Common myeloid progenitor, CD34-positive (primary cell): ENCODE data around the gene PPM1A.

Experiments
- CTCF ChIA-PET: fragments of 350-600 bp; sonication (Branson Sonifier 250); formaldehyde crosslinking; loops from one replicate; lab custom pipeline; 2021; ENCODE audit warnings: antibody characterized with exemption; lab: Charles Lee
- POLR2A ChIA-PET: fragments of 350-600 bp; sonication (Branson Sonifier 250); formaldehyde crosslinking; loops from one replicate; lab custom pipeline; 2021; ENCODE audit warnings: antibody characterized with exemption; lab: Charles Lee
- DNase-seq, 3 donors: peaks; one replicate each; pipeline versions ENCODE4 v3.0.0 to v3.0.0-alpha.2; 2013
- H3K27ac ChIP-seq, 2 experiments: 1 replicate in 1 of 2; 2 replicates in 1 of 2; pipeline ENCODE4 v1.7.0; 2013; ENCODE audit warnings: inconsistent platforms in 2 of 2, low read length in 2 of 2, mild to moderate bottlenecking in 2 of 2, low read depth in 1 of 2, moderate library complexity in 1 of 2; ENCODE audit not compliant: severe bottlenecking in 2 of 2, insufficient read depth in 1 of 2, poor library complexity in 1 of 2
- H3K27me3 ChIP-seq, 5 experiments: replicated peaks in 2 of 5; 1 replicate in 3 of 5; 2 replicates in 2 of 5; pipeline versions ENCODE4 v1.6.1 to v1.7.0; 2013; ENCODE audit warnings: low read length in 4 of 5, mild to moderate bottlenecking in 2 of 5, moderate library complexity in 2 of 5, inconsistent platforms in 1 of 5; ENCODE audit not compliant: insufficient read depth in 5 of 5, control insufficient read depth in 4 of 5
- H3K36me3 ChIP-seq, 4 experiments: 1 replicate in 2 of 4; 2 replicates in 2 of 4; pipeline versions ENCODE4 v1.6.1 to v1.7.0; 2013; ENCODE audit warnings: low read length in 3 of 4, control low read depth in 1 of 4, mild to moderate bottlenecking in 1 of 4; ENCODE audit not compliant: control insufficient read depth in 4 of 4, insufficient read depth in 4 of 4
- H3K4me1 ChIP-seq, 4 experiments: 1 replicate in 3 of 4; 2 replicates in 1 of 4; pipeline versions ENCODE4 v1.6.1 to v1.7.1; 2013; ENCODE audit warnings: low read length in 3 of 4, mild to moderate bottlenecking in 3 of 4, control low read depth in 1 of 4, inconsistent platforms in 1 of 4, moderate library complexity in 1 of 4; ENCODE audit not compliant: control insufficient read depth in 4 of 4, insufficient read depth in 4 of 4; ENCODE audit errors: control extremely low read depth in 1 of 4
- H3K4me3 ChIP-seq, 7 experiments: 1 replicate in 4 of 7; 2 replicates in 3 of 7; pipeline versions ENCODE4 v1.5.1 to v1.7.0; 2013; ENCODE audit warnings: mild to moderate bottlenecking in 7 of 7, low read length in 6 of 7, moderate library complexity in 6 of 7, inconsistent platforms in 2 of 7, low read depth in 2 of 7, control low read depth in 1 of 7; ENCODE audit not compliant: insufficient read depth in 4 of 7, control insufficient read depth in 1 of 7; ENCODE audit errors: extremely low read depth in 1 of 7
- H3K9me3 ChIP-seq, 5 experiments: 1 replicate in 4 of 5; 2 replicates in 1 of 5; pipeline versions ENCODE4 v1.6.1 to v1.7.1; 2013; ENCODE audit warnings: low read length in 4 of 5, mild to moderate bottlenecking in 2 of 5, inconsistent platforms in 1 of 5, low read depth in 1 of 5, moderate library complexity in 1 of 5; ENCODE audit not compliant: control insufficient read depth in 4 of 5, insufficient read depth in 2 of 5; ENCODE audit errors: control extremely low read depth in 1 of 5
- WGBS: methylation state at CpG from one replicate; pipeline ENCODE4 v1.1.5; 2013; ENCODE audit not compliant: insufficient coverage; 5-methylcytosine and 5-hydroxymethylcytosine counted together

The PPM1A gene

GRCh38 chr14:60249321-60250256 is 568 bp downstream of the PPM1A start:
- POLR2A ChIA-PET = interaction anchor here (0.6 to 2.4 kb wide), 7 partner anchors 19 to 157 kb away, joined by 3 to 12 read pairs (median 4); partner anchors contain the start of genes DHRS7 and PCNX4
- peak overlapping the region; percentile 65 to 95 (median 84) for H3K4me3 ChIP-seq
- peaks cover 21 to 44% (median 31%) of the 10 kb centered on the region in 4 experiments for H3K4me1 ChIP-seq
- H3K36me3 ChIP-seq = no peaks in the 10 kb centered on the region
- no peaks in the 10 kb centered on the region for H3K27me3 ChIP-seq
- CTCF ChIA-PET = interaction anchor here (0.6 to 2.7 kb wide), 11 partner anchors 7 to 285 kb away, joined by 3 to 14 read pairs (median 3); no protein-coding TSS in a partner anchor
- no peaks in the 10 kb centered on the region for H3K9me3 ChIP-seq
- WGBS = under 1% methylated on average over 74 of the region's 107 CpGs
- peak overlapping the region; percentile 86 to 98 for H3K27ac ChIP-seq
- peak; percentile 72 to 89 (median 84) for DNase-seq

- peak overlapping the region; percentile 65 to 95 (median 84) for H3K4me3 ChIP-seq
- ChIA-PET CTCF (interaction anchor here (0.7 to 2.1 kb wide), 7 partner anchors 10 to 286 kb away, joined by 3 to 8 read pairs (median 3); no protein-coding TSS in a partner anchor), POLR2A (no interaction called here)
- H3K4me1 ChIP-seq = peaks cover 21 to 44% (median 30%) of the 10 kb centered on the region in 4 experiments
- H3K9me3 ChIP-seq = no peaks in the 10 kb centered on the region
- H3K27ac ChIP-seq = peak overlapping the region; percentile 86 to 98
- WGBS = 43% methylated on average over 5 of the region's 9 CpGs
- H3K36me3 ChIP-seq = no peaks in the 10 kb centered on the region
- no peak for DNase-seq
- H3K27me3 ChIP-seq = no peaks in the 10 kb centered on the region
These were observed 1.4 kb downstream of the PPM1A start for GRCh38 chr14:60250257-60251035.

- H3K4me1 ChIP-seq = peaks cover 21 to 39% (median 27%) of the 10 kb centered on the region in 4 experiments
- ChIA-PET CTCF (interaction anchor here (0.8 to 2.1 kb wide), 6 partner anchors 10 to 76 kb away, joined by 3 to 8 read pairs (median 4); no protein-coding TSS in a partner anchor), POLR2A (no interaction called here)
These were observed 2.9 kb downstream of the PPM1A start for GRCh38 chr14:60251877-60252276.

GRCh38 chr14:60252630-60253029 is 3.6 kb downstream of the PPM1A start:
- WGBS = 100% methylated on average over 1 of the region's 2 CpGs
- H3K4me3 ChIP-seq = no peak overlapping the region

More at GRCh38 chr14:60251877-60252276, 2.9 kb downstream of the PPM1A start:
- H3K4me3 ChIP-seq = peak overlapping the region in 1 of 7 experiments; percentile 81
- H3K27ac ChIP-seq = no peak overlapping the region
- H3K36me3 ChIP-seq = no peaks in the 10 kb centered on the region
- H3K9me3 ChIP-seq = no peaks in the 10 kb centered on the region
- H3K27me3 ChIP-seq = no peaks in the 10 kb centered on the region
- no CpG with 5 or more reads among the region's 1 CpG for WGBS
- no peak for DNase-seq

GRCh38 chr14:60253649-60254048 is 4.6 kb downstream of the PPM1A start:
- Histone ChIP-seq H3K27me3 (no peaks in the 10 kb centered on the region), H3K4me3 (peak overlapping the region in 1 of 7 experiments; percentile 11), H3K27ac (no peak overlapping the region), H3K9me3 (no peaks in the 10 kb centered on the region), H3K36me3 (no peaks in the 10 kb centered on the region), H3K4me1 (peaks cover 9 to 21% (median 20%) of the 10 kb centered on the region in 4 experiments)
- peak in 1 of 3 donors; percentile 23 for DNase-seq
- ChIA-PET CTCF (interaction anchor here (1.2 kb wide), 1 partner anchor 9 kb away, joined by 3 read pairs; no protein-coding TSS in a partner anchor), POLR2A (no interaction called here)
- 95% methylated on average over 2 of the region's 3 CpGs for WGBS

More at GRCh38 chr14:60252630-60253029, 3.6 kb downstream of the PPM1A start:
- H3K27ac ChIP-seq = no peak overlapping the region
- H3K27me3 ChIP-seq = no peaks in the 10 kb centered on the region
- POLR2A ChIA-PET = no interaction called here
- CTCF ChIA-PET = interaction anchor here (0.6 to 1.6 kb wide), 3 partner anchors 10 to 157 kb away, joined by 3 read pairs; no protein-coding TSS in a partner anchor
- peaks cover 17 to 31% (median 25%) of the 10 kb centered on the region in 4 experiments for H3K4me1 ChIP-seq
- no peaks in the 10 kb centered on the region for H3K9me3 ChIP-seq
- no peak for DNase-seq
- no peaks in the 10 kb centered on the region for H3K36me3 ChIP-seq

- CTCF ChIA-PET = interaction anchor here (1.0 kb wide), 1 partner anchor 12 kb away, joined by 3 read pairs; no protein-coding TSS in a partner anchor
- Histone ChIP-seq H3K9me3 (no peaks in the 10 kb centered on the region), H3K27ac (no peak overlapping the region), H3K36me3 (peaks cover 0 to 2% (median 0%) of the 10 kb centered on the region in 4 experiments), H3K4me1 (peaks cover 7 to 21% (median 19%) of the 10 kb centered on the region in 4 experiments), H3K27me3 (no peaks in the 10 kb centered on the region), H3K4me3 (peak overlapping the region in 1 of 7 experiments; percentile 11)
- POLR2A ChIA-PET = no interaction called here
- DNase-seq = no peak
- 100% methylated on average over 1 of the region's 1 CpG for WGBS
These were observed 5.2 kb downstream of the PPM1A start for GRCh38 chr14:60254176-60254575.
